ENCODE measurements around the gene DNAJB8. TPM values are rescaled to one million over a fixed set of nuclear protein-coding genes. Genes with fewer than 3 reads are reported as not detected.
A peak's percentile ranks its signal among the peaks of the same experiment; 100 is the strongest.

DNAJB8 gene
- total and polyA plus RNA-seq, 4 experiments from 2014 or later = not detected

GRCh38 chr3:128463771-128464170, 2.9 kb downstream of the DNAJB8 start:
- Histone ChIP-seq H3K4me1 (ENCODE audit: insufficient read depth, low read length) (no peaks in the 10 kb centered on the region), H3K4me3 (ENCODE audit: low read length in 2 of 2) (no peak overlapping the region), H3K36me3 (ENCODE audit: insufficient read depth, low read length) (no peaks in the 10 kb centered on the region), H3K9me3 (ENCODE audit: control insufficient read depth in 1 of 2, low read length in 2 of 2) (no peaks in the 10 kb centered on the region), H3K27ac (ENCODE audit: low read depth, low read length) (no peak overlapping the region), H3K27me3 (ENCODE audit: insufficient read depth, low read length) (no peaks in the 10 kb centered on the region)
- DNase-seq = no peak
- Mint-ChIP-seq H3K27me3 (peaks cover 13 to 19% of the 10 kb centered on the region in 2 donors), H3K27ac (no peak overlapping the region), H3K36me3 (no peaks in the 10 kb centered on the region), H3K4me1 (peaks cover 6 to 9% (median 8%) of the 10 kb centered on the region in 4 donors), H3K9me3 (no peaks in the 10 kb centered on the region), H3K4me3 (no peak overlapping the region)
- ChIA-PET CTCF (ENCODE audit: partially characterized antibody) (interaction anchor here (1.6 kb wide), 1 partner anchor 34 kb away, joined by 4 read pairs; no protein-coding TSS in a partner anchor), POLR2A (ENCODE audit: partially characterized antibody) (no interaction called here)
- intact Hi-C loops (cut with micrococcal nuclease) = no loop called here

DNA sequence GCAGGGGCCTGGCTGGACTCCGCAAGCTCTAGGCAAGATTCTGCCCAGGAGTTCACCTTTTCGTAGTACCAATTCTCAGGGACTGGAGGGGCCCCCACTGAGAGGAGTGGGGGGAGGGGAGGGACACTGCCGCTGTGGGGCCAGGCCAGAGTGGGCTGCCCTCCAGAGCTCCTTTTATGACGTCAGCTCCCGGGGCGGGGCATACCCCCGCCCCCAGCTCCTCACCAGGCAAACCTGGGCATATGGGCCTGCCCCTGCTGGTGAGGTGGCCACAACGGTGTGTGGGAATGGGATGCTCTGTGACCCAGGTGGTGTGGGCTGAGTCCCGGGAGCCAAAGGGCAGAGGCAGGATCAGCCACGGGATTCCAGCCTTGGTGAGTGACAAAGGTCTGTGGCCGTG, 3.3 kb downstream of the DNAJB8 start:
- Histone ChIP-seq H3K4me3 (ENCODE audit: low read length in 2 of 2) (no peak overlapping the region), H3K36me3 (ENCODE audit: insufficient read depth, low read length) (no peaks in the 10 kb centered on the region), H3K4me1 (ENCODE audit: insufficient read depth, low read length) (no peaks in the 10 kb centered on the region), H3K27me3 (ENCODE audit: insufficient read depth, low read length) (no peaks in the 10 kb centered on the region), H3K9me3 (ENCODE audit: control insufficient read depth in 1 of 2, low read length in 2 of 2) (no peaks in the 10 kb centered on the region), H3K27ac (ENCODE audit: low read depth, low read length) (no peak overlapping the region)
- Mint-ChIP-seq H3K4me3 (no peak overlapping the region), H3K4me1 (peaks cover 6 to 9% (median 8%) of the 10 kb centered on the region in 4 donors), H3K9me3 (no peaks in the 10 kb centered on the region), H3K36me3 (no peaks in the 10 kb centered on the region), H3K27me3 (peaks cover 13 to 19% of the 10 kb centered on the region in 2 donors), H3K27ac (no peak overlapping the region)
- CTCF ChIA-PET (ENCODE audit: partially characterized antibody) = interaction anchor here (1.6 kb wide), 1 partner anchor 34 kb away, joined by 4 read pairs; no protein-coding TSS in a partner anchor
- intact Hi-C loops (cut with micrococcal nuclease) = no loop called here
- no peak for DNase-seq
- POLR2A ChIA-PET (ENCODE audit: partially characterized antibody) = no interaction called here

DNA sequence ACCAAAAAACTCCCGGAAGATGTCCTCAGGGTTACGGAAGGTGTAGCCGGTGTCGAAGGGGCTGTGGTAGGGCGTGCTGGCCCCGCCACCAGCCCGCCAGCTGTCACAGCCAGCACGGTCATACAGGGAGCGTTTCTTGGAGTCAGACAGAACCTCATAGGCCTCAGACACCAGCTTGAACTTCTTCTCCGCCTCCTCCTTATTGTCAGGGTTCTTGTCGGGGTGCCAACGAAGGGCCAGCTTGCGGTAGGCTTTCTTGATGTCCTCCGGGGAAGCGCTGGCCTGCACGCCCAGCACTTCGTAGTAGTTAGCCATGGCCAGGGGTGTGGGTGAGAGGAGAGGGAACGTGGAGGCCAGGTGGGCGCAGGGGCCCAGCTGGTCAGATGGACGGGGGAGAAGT, 3.8 kb downstream of the DNAJB8 start:
- H3K27ac Mint-ChIP-seq = no peak overlapping the region
- H3K9me3 Mint-ChIP-seq = no peaks in the 10 kb centered on the region
- peaks cover 13 to 19% of the 10 kb centered on the region in 2 donors for H3K27me3 Mint-ChIP-seq
- Histone ChIP-seq H3K36me3 (ENCODE audit: insufficient read depth, low read length) (no peaks in the 10 kb centered on the region), H3K4me1 (ENCODE audit: insufficient read depth, low read length) (no peaks in the 10 kb centered on the region), H3K27me3 (ENCODE audit: insufficient read depth, low read length) (no peaks in the 10 kb centered on the region), H3K27ac (ENCODE audit: low read depth, low read length) (no peak overlapping the region), H3K9me3 (ENCODE audit: control insufficient read depth in 1 of 2, low read length in 2 of 2) (no peaks in the 10 kb centered on the region), H3K4me3 (ENCODE audit: low read length in 2 of 2) (no peak overlapping the region)
- CTCF ChIA-PET (ENCODE audit: partially characterized antibody) = interaction anchor here (1.6 kb wide), 1 partner anchor 34 kb away, joined by 4 read pairs; no protein-coding TSS in a partner anchor
- intact Hi-C loops (cut with micrococcal nuclease) = no loop called here
- H3K4me3 Mint-ChIP-seq = peak overlapping the region in 1 of 8 donors; percentile 2
- peaks cover 6 to 9% (median 8%) of the 10 kb centered on the region in 4 donors for H3K4me1 Mint-ChIP-seq
- no peak for DNase-seq
- H3K36me3 Mint-ChIP-seq = no peaks in the 10 kb centered on the region
- POLR2A ChIA-PET (ENCODE audit: partially characterized antibody) = no interaction called here

DNA sequence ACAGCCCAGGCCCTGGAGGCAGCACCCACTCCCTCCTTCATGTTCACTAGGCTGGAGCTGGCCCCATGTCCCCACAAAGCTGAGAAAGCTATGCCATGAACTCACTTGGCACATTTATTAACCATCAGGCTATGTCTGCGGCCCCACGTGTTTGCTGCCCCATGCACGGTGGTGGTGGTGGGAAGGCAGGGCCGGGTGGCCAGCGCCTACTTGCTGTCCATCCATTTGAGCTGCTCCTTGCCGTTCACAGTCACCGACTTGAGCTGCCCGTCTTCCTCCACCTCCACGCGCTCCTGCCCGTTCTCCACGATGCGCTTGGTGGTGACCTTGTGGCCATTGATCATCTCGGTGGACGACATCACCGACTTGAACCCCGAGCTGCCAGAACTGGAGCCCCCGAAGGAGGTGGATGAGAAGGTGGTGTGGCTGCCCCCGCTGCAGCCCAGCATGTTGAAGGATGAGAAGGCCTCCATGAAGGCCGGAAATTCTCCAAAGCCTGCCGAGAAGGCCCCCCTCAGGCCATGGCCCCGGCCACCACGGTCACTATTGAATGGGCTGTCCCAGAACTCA, 4.3 kb downstream of the DNAJB8 start:
- no peak overlapping the region for H3K4me3 ChIP-seq (ENCODE audit: low read length in 2 of 2)
- CTCF ChIA-PET (ENCODE audit: partially characterized antibody) = no interaction called here
- no peaks in the 10 kb centered on the region for H3K27me3 ChIP-seq (ENCODE audit: insufficient read depth, low read length)
- H3K4me1 Mint-ChIP-seq = peaks cover 5 to 8% (median 8%) of the 10 kb centered on the region in 4 donors
- no peak for DNase-seq
- H3K36me3 Mint-ChIP-seq = no peaks in the 10 kb centered on the region
- H3K9me3 Mint-ChIP-seq = no peaks in the 10 kb centered on the region
- H3K9me3 ChIP-seq (ENCODE audit: control insufficient read depth in 1 of 2, low read length in 2 of 2) = no peaks in the 10 kb centered on the region
- no peaks in the 10 kb centered on the region for H3K36me3 ChIP-seq (ENCODE audit: insufficient read depth, low read length)
- no peaks in the 10 kb centered on the region for H3K4me1 ChIP-seq (ENCODE audit: insufficient read depth, low read length)
- H3K27me3 Mint-ChIP-seq = peaks cover 13 to 18% of the 10 kb centered on the region in 2 donors
- POLR2A ChIA-PET (ENCODE audit: partially characterized antibody) = no interaction called here
- no peak overlapping the region for H3K27ac Mint-ChIP-seq
- H3K27ac ChIP-seq (ENCODE audit: low read depth, low read length) = no peak overlapping the region
- H3K4me3 Mint-ChIP-seq = no peak overlapping the region
- intact Hi-C loops (cut with micrococcal nuclease) = no loop called here

GRCh38 chr3:128461731-128462130, 5.0 kb downstream of the DNAJB8 start:
- no peak overlapping the region for H3K4me3 ChIP-seq (ENCODE audit: low read length in 2 of 2)
- H3K27ac Mint-ChIP-seq = no peak overlapping the region
- H3K4me1 Mint-ChIP-seq = peaks cover 0 to 2% (median under 1%) of the 10 kb centered on the region in 4 donors
- no peaks in the 10 kb centered on the region for H3K27me3 ChIP-seq (ENCODE audit: insufficient read depth, low read length)
- H3K9me3 Mint-ChIP-seq = no peaks in the 10 kb centered on the region
- H3K4me3 Mint-ChIP-seq = no peak overlapping the region
- intact Hi-C loops (cut with micrococcal nuclease) = no loop called here
- H3K4me1 ChIP-seq (ENCODE audit: insufficient read depth, low read length) = no peaks in the 10 kb centered on the region
- ChIA-PET POLR2A (ENCODE audit: partially characterized antibody) (no interaction called here), CTCF (ENCODE audit: partially characterized antibody) (no interaction called here)
- no peaks in the 10 kb centered on the region for H3K36me3 Mint-ChIP-seq
- DNase-seq = no peak
- peaks cover 11 to 12% of the 10 kb centered on the region in 2 donors for H3K27me3 Mint-ChIP-seq
- no peaks in the 10 kb centered on the region for H3K36me3 ChIP-seq (ENCODE audit: insufficient read depth, low read length)
- no peaks in the 10 kb centered on the region for H3K9me3 ChIP-seq (ENCODE audit: control insufficient read depth in 1 of 2, low read length in 2 of 2)
- H3K27ac ChIP-seq (ENCODE audit: low read depth, low read length) = no peak overlapping the region

- no peaks in the 10 kb centered on the region for H3K27me3 ChIP-seq (ENCODE audit: insufficient read depth, low read length)
- H3K4me3 Mint-ChIP-seq = no peak overlapping the region
- POLR2A ChIA-PET (ENCODE audit: partially characterized antibody) = no interaction called here
- no peak overlapping the region for H3K27ac ChIP-seq (ENCODE audit: low read depth, low read length)
- H3K9me3 Mint-ChIP-seq = no peaks in the 10 kb centered on the region
- no peak for DNase-seq
- H3K4me3 ChIP-seq (ENCODE audit: low read length in 2 of 2) = no peak overlapping the region
- peaks cover 11 to 27% of the 10 kb centered on the region in 2 donors for H3K27me3 Mint-ChIP-seq
- no peaks in the 10 kb centered on the region for H3K36me3 Mint-ChIP-seq
- intact Hi-C loops (cut with micrococcal nuclease) = no loop called here
- H3K4me1 ChIP-seq (ENCODE audit: insufficient read depth, low read length) = no peaks in the 10 kb centered on the region
- peaks cover 0 to 6% (median 0%) of the 10 kb centered on the region in 4 donors for H3K4me1 Mint-ChIP-seq
- H3K9me3 ChIP-seq (ENCODE audit: control insufficient read depth in 1 of 2, low read length in 2 of 2) = no peaks in the 10 kb centered on the region
- no peaks in the 10 kb centered on the region for H3K36me3 ChIP-seq (ENCODE audit: insufficient read depth, low read length)
- H3K27ac Mint-ChIP-seq = no peak overlapping the region
- CTCF ChIA-PET (ENCODE audit: partially characterized antibody) = no interaction called here
Measured at GRCh38 chr3:128459461-128459820, 7.2 kb downstream of the DNAJB8 start.

GRCh38 chr3:128458746-128459460, 7.8 kb downstream of the DNAJB8 start:
- no peaks in the 10 kb centered on the region for H3K9me3 Mint-ChIP-seq
- no peak overlapping the region for H3K27ac Mint-ChIP-seq
- POLR2A ChIA-PET (ENCODE audit: partially characterized antibody) = no interaction called here
- no peaks in the 10 kb centered on the region for H3K36me3 Mint-ChIP-seq
- no peak for DNase-seq
- Histone ChIP-seq H3K4me1 (ENCODE audit: insufficient read depth, low read length) (no peaks in the 10 kb centered on the region), H3K36me3 (ENCODE audit: insufficient read depth, low read length) (no peaks in the 10 kb centered on the region), H3K27me3 (ENCODE audit: insufficient read depth, low read length) (no peaks in the 10 kb centered on the region), H3K4me3 (ENCODE audit: low read length in 2 of 2) (no peak overlapping the region), H3K27ac (ENCODE audit: low read depth, low read length) (no peak overlapping the region), H3K9me3 (ENCODE audit: control insufficient read depth in 1 of 2, low read length in 2 of 2) (no peaks in the 10 kb centered on the region)
- intact Hi-C loops (cut with micrococcal nuclease) = no loop called here
- H3K27me3 Mint-ChIP-seq = peaks cover 12 to 30% of the 10 kb centered on the region in 2 donors
- CTCF ChIA-PET (ENCODE audit: partially characterized antibody) = no interaction called here
- H3K4me3 Mint-ChIP-seq = no peak overlapping the region
- peaks cover 0 to 8% (median 0%) of the 10 kb centered on the region in 4 donors for H3K4me1 Mint-ChIP-seq
